NCI-H2107 treated with DMSO at 0.1 percent for 48 hours (cell line): ENCODE measurements around the gene STOML1.

ENCODE experiments used
- DNase-seq: peaks from one replicate; lab custom pipeline; 2025; ENCODE audit not compliant: unreplicated experiment; lab: John Stamatoyannopoulos, UW

Gene STOML1

GRCh38 chr15:73991726-73992593, at the start of gene STOML1:
STOML1 (minus strand) TSS chr15:73992295; CDS start chr15:73992223, 72 bp downstream.
- DNase-seq, result no peak

GRCh38 chr15:74041311-74041756, 49.2 kb upstream of the STOML1 start:
- DNase-seq, result no peak

- DNase-seq, result no peak
These were observed 48.2 kb upstream of the STOML1 start for GRCh38 chr15:74040109-74040850.

- DNase-seq, result no peak
These were observed 47.5 kb upstream of the STOML1 start for GRCh38 chr15:74039656-74040010.

GRCh38 chr15:74038707-74039655, 46.9 kb upstream of the STOML1 start:
- no peak for DNase-seq

GRCh38 chr15:74037171-74038117, 45.3 kb upstream of the STOML1 start:
- DNase-seq, result no peak

- peak; percentile 3 for DNase-seq
These were observed 44.4 kb upstream of the STOML1 start for GRCh38 chr15:74036271-74037170.

- no peak for DNase-seq
These were observed 43.3 kb upstream of the STOML1 start for GRCh38 chr15:74035121-74036017.

GRCh38 chr15:74034206-74034755, 42.2 kb upstream of the STOML1 start:
- DNase-seq, result no peak

GRCh38 chr15:74032606-74033561, 40.8 kb upstream of the STOML1 start:
- no peak for DNase-seq

- no peak for DNase-seq
These were observed 40.0 kb upstream of the STOML1 start for GRCh38 chr15:74032046-74032445.

GRCh38 chr15:74028646-74029045, 36.6 kb upstream of the STOML1 start:
- no peak for DNase-seq

GRCh38 chr15:74027688-74028087, 35.6 kb upstream of the STOML1 start:
- DNase-seq, result peak; percentile 54

GRCh38 chr15:74025436-74025835, 33.3 kb upstream of the STOML1 start:
- no peak for DNase-seq

- DNase-seq, result no peak
These were observed 32.6 kb upstream of the STOML1 start for GRCh38 chr15:74024687-74025086.

- no peak for DNase-seq
These were observed 30.8 kb upstream of the STOML1 start for GRCh38 chr15:74022706-74023470.
